RWPE1 (cell line): ENCODE measurements around the gene SMAD5.

Experiments used
- CTCF ChIA-PET: fragments of 350-600 bp; sonication (Branson Sonifier 250); formaldehyde crosslinking; extraction: SDS; loops from one replicate; lab custom pipeline; 2021; lab: Yijun Ruan, JAX
- POLR2A ChIA-PET: fragments of 400-600 bp; formaldehyde crosslinking; extraction: SDS; loops from one replicate; lab custom pipeline; 2020; ENCODE audit warnings: antibody characterized with exemption; ENCODE audit not compliant: low non-redundant PET; lab: Yijun Ruan, JAX
- DNase-seq: peaks from one replicate; pipeline ENCODE4 v3.0.0; 2012; ENCODE audit warnings: low spot score
- H3K27ac ChIP-seq: fragments of 450-650 bp; 2 replicates; pipeline ENCODE4 v1.5.1; 2017
- TF ChIP-seq, protein P1 (sequence below): fragments of 450-650 bp; conservative IDR thresholded peaks from 2 replicates; pipeline ENCODE4 v1.5.1; 2017; ENCODE audit warnings: low read depth, mild to moderate bottlenecking

SMAD5 gene

DNA sequence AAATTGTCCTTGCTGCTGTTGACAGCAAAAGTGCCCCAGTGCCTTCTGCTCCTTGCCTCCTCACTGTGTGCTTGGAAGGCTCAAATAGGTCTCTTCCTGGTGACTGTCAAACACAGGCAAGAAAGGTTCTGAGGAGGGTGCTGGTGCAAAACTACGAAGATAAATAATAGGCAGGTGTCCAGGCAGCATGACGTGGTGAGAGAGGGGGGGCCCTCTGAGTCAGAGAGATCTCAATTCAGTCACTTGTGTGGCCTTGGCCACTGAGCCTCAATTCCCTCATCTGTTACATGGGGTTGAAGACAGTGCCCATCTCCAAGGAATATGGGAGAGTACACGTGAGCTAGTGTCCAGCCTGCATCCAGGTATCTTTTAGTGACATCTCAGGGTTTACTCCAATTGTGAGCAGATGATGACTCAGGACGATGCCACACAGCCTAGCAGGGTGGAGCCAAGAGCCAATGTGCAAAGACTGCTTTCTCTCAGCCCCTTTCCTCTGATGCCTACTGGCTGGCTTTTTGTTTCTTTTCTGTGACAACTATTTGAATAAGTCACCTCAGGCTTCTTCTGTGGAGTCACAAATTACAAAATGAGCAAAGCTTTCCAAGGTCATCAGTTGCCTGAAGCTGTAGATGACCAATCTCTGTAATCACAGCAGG lies 90.1 kb downstream of the SMAD5 start:
- ChIA-PET POLR2A (no interaction called here), CTCF (interaction anchor here (0.7 kb wide), 2 partner anchors 26 to 30 kb away, joined by 3 read pairs; partner anchors contain the start of gene SMIM32)
- no peak for DNase-seq
- TF ChIP-seq, protein P1, sequence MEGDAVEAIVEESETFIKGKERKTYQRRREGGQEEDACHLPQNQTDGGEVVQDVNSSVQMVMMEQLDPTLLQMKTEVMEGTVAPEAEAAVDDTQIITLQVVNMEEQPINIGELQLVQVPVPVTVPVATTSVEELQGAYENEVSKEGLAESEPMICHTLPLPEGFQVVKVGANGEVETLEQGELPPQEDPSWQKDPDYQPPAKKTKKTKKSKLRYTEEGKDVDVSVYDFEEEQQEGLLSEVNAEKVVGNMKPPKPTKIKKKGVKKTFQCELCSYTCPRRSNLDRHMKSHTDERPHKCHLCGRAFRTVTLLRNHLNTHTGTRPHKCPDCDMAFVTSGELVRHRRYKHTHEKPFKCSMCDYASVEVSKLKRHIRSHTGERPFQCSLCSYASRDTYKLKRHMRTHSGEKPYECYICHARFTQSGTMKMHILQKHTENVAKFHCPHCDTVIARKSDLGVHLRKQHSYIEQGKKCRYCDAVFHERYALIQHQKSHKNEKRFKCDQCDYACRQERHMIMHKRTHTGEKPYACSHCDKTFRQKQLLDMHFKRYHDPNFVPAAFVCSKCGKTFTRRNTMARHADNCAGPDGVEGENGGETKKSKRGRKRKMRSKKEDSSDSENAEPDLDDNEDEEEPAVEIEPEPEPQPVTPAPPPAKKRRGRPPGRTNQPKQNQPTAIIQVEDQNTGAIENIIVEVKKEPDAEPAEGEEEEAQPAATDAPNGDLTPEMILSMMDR, result no peak
- H3K27ac ChIP-seq, result no peak overlapping the region

DNA sequence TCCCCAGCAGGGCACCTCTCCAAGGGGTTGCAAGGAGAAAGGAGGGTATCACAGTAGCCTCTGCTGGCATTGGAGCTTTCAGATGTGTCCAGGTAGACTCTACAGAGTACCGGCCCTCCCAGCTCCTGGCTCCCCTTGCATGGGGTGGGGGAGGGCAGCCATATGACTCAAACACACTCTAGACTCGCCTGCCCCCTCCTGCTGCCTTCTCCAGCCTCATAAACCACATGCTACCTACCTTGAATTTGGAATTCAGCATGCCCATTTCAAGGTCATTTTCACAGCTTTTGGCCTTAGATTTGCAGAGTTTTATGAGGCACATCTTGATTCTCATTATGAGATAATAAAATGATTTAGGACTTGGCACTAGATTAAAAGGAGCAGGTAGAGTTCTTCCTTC lies 93.2 kb downstream of the SMAD5 start:
- ChIA-PET CTCF (no interaction called here), POLR2A (no interaction called here)
- TF ChIP-seq, protein P1, result no peak
- no peak for DNase-seq
- no peak overlapping the region for H3K27ac ChIP-seq

DNA sequence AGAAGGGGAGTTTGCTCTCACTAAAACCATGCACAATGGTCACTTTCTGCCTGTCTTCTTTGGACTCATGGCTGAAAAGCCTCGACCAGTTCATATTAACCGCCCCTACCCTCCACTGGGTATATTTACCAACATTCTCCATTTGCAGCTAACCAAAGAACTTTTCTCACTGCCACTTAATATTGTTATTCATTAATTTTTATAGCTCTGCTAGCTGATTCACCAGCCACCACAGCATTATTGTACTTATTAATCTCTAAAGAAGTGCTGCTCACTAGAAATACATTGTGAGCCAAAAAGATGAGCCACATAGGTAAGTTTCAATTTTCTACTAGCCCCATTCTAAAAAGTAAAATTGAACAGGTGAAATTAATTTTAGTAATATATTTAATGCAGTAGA lies 93.8 kb downstream of the SMAD5 start:
- TF ChIP-seq, protein P1, result no peak
- CTCF ChIA-PET, result interaction anchor here (1.9 kb wide), 1 partner anchor 15 kb away, joined by 6 read pairs; no protein-coding TSS in a partner anchor
- H3K27ac ChIP-seq, result no peak overlapping the region
- no peak for DNase-seq
- POLR2A ChIA-PET, result no interaction called here

DNA sequence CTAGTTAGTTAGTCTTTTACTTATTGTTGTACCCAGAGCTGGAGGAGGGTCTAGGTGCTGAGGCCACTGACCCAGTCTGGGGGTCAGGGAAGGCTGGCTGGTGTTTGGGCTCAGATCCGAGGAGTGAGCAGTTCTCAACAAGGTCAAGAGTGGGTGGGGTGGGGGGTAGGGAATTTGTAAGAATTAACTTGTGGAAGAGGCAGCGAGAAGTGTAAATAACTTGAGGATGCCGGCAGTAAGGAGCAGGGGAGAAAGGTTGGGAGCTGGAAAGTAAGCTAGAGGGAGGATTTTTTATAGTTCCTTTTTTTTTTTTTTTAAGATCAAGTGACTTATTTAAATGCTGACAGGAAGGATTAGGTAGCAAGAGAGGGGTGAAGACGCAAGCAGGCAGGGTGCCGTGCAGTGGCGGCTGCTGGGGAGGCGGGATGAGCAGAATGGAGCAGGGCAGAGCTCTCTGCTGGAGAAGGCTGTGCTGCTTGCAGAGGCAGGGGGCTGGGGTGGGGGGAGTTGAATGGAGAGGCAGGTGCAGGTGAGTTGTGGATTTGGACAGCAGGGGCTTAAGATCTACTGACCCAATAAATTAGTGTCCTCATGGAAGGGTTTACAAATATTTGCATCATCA lies 95.6 kb downstream of the SMAD5 start:
- TF ChIP-seq, protein P1, result no peak
- ChIA-PET CTCF (interaction anchor here (0.6 to 1.9 kb wide), 3 partner anchors 16 to 542 kb away, joined by 3 to 6 read pairs (median 6); no protein-coding TSS in a partner anchor), POLR2A (no interaction called here)
- DNase-seq, result no peak
- no peak overlapping the region for H3K27ac ChIP-seq

DNA sequence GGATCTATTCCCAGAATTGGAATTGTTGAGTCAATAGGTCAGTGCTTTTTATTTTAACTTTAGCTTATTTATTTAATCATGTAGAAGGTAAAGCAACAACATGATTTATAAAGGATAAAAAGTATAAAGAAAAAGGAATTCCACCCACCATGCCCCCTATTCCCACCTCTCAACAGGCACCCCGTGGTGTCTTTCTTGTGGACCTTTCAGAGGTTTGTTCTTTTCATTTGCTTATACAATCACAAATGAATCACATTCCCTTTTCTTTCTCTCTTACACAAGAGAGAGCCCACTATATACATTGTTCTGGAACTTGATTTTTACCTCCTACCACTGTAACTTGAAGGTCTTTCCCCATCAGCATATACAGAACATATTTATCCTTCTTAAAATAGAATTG lies 97.5 kb downstream of the SMAD5 start:
- POLR2A ChIA-PET, result no interaction called here
- TF ChIP-seq, protein P1, result no peak
- H3K27ac ChIP-seq, result no peak overlapping the region
- CTCF ChIA-PET, result interaction anchor here (0.7 kb wide), 1 partner anchor 772 kb away, joined by 3 read pairs; no protein-coding TSS in a partner anchor
- DNase-seq, result no peak

DNA sequence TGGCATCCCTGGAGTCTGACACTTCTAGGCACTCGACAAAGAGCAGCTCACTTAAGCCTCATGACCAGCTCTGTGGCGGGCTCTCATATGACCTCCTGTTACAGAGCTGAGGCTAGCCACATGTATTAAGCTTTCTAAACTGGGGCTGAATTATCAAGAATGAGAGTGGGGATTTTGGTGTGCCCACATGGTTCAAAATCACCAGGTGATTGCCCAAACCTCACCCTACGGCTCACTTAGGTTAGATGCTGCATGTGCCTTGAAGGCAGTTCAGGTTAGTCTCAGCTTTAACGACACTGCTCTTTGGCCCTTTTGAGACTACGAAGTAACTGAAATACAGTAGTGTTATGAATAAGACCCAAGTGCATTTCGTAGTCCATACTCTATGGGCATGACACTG lies 99.7 kb downstream of the SMAD5 start:
- no peak for DNase-seq
- TF ChIP-seq, protein P1, result no peak
- ChIA-PET POLR2A (no interaction called here), CTCF (interaction anchor here (0.9 to 1.0 kb wide), 2 partner anchors 14 to 17 kb away, joined by 3 to 4 read pairs; no protein-coding TSS in a partner anchor)
- no peak overlapping the region for H3K27ac ChIP-seq
